Stimulated activated CD4-positive, alpha-beta T cell treated with anti-CD3 and anti-CD28 coated beads, Interleukin-4, amount 100 ng/mL, for 1 hour (primary cell): ENCODE measurements around the gene NTN4.

ENCODE experiments used
- DNase-seq: peaks from one replicate; pipeline ENCODE4 v3.0.0-alpha.2; 2020

NTN4 gene

GRCh38 chr12:95651681-95652080, 138.9 kb downstream of the NTN4 start:
- no peak for DNase-seq

- DNase-seq: no peak
These were observed 141.4 kb downstream of the NTN4 start for GRCh38 chr12:95648990-95649791.

GRCh38 chr12:95646781-95647190, 143.8 kb downstream of the NTN4 start:
- DNase-seq: no peak

- DNase-seq: no peak
These were observed 147.3 kb downstream of the NTN4 start for GRCh38 chr12:95643256-95643655.

- DNase-seq: no peak
These were observed 148.0 kb downstream of the NTN4 start for GRCh38 chr12:95642583-95642982.

GRCh38 chr12:95641299-95641952, 149.1 kb downstream of the NTN4 start:
- no peak for DNase-seq

- no peak for DNase-seq
These were observed 150.0 kb downstream of the NTN4 start for GRCh38 chr12:95640516-95640915.

GRCh38 chr12:95637471-95638155, 153.0 kb downstream of the NTN4 start:
- DNase-seq: no peak

GRCh38 chr12:95637010-95637409, 153.6 kb downstream of the NTN4 start:
- DNase-seq: no peak

GRCh38 chr12:95634622-95635621, 155.6 kb downstream of the NTN4 start:
- no peak for DNase-seq

GRCh38 chr12:95633732-95634465, 156.7 kb downstream of the NTN4 start:
- no peak for DNase-seq

GRCh38 chr12:95633049-95633731, 157.4 kb downstream of the NTN4 start:
- no peak for DNase-seq

GRCh38 chr12:95630496-95630895, 160.1 kb downstream of the NTN4 start:
- DNase-seq: no peak

- no peak for DNase-seq
These were observed 161.2 kb downstream of the NTN4 start for GRCh38 chr12:95629392-95629791.

GRCh38 chr12:95626854-95627253, 163.7 kb downstream of the NTN4 start:
- DNase-seq: no peak

- no peak for DNase-seq
These were observed 165.6 kb downstream of the NTN4 start for GRCh38 chr12:95625012-95625411.

- no peak for DNase-seq
These were observed 166.0 kb downstream of the NTN4 start for GRCh38 chr12:95624589-95624988.

- peak; percentile 9 for DNase-seq
These were observed 166.9 kb downstream of the NTN4 start for GRCh38 chr12:95623554-95624170.

GRCh38 chr12:95622879-95623278, 167.7 kb downstream of the NTN4 start:
- DNase-seq: no peak

GRCh38 chr12:95621725-95622124, 168.8 kb downstream of the NTN4 start:
- no peak for DNase-seq

- no peak for DNase-seq
These were observed 170.4 kb downstream of the NTN4 start for GRCh38 chr12:95620171-95620570.
